K562 (cell line): Measurements from ENCODE around the gene ALDH9A1. TPM values are rescaled to one million over a fixed set of nuclear protein-coding genes. Genes with fewer than 3 reads are reported as not detected.
A peak's percentile ranks its signal among the peaks of the same experiment; 100 is the strongest.

Source experiments
- KAT7 ChIP-seq: sonication (generic); formaldehyde crosslinking; IDR thresholded peaks from 2 replicates; pipeline ENCODE4 v1.8.0; 2022; ENCODE audit warnings: missing genetic modification reagents, mild to moderate bottlenecking, borderline replicate concordance
- NUFIP1 ChIP-seq: fragments of 450-650 bp; IDR thresholded peaks from 2 replicates; pipeline ENCODE4 v1.6.1; 2018; ENCODE audit not compliant: partially characterized antibody
- RFX1 ChIP-seq: fragments of 450-650 bp; IDR thresholded peaks from 2 replicates; pipeline ENCODE4 v1.6.1; 2016; ENCODE audit warnings: mild to moderate bottlenecking, moderate library complexity
- SREBF1 ChIP-seq: fragments of 150-350 bp; IDR thresholded peaks from 2 replicates; pipeline ENCODE4 v1.6.1; 2014; ENCODE audit warnings: antibody characterized with exemption, low read depth, low read length, borderline replicate concordance
- THAP7 ChIP-seq: fragments of 250-450 bp; sonication (Bioruptor Pico); IDR thresholded peaks from 2 replicates; pipeline ENCODE4 v1.5.0; 2021
- ZBTB40 ChIP-seq, 2 experiments: fragments of 450-650 bp in 1 of 2; sonication (generic) in 1 of 2; formaldehyde crosslinking in 1 of 2; IDR thresholded peaks; 2 replicates each; pipeline versions ENCODE4 v1.7.1 to v1.9.0; 2016 to 2022; ENCODE audit warnings: inconsistent platforms in 1 of 2, mild to moderate bottlenecking in 1 of 2, missing genetic modification reagents in 1 of 2
- ZNF134 ChIP-seq: fragments of 250-450 bp; sonication (Bioruptor Pico); conservative IDR thresholded peaks from 2 replicates; pipeline ENCODE4 v1.4.0; 2020
- polyA plus RNA-seq, 8 experiments: library from polyadenylated mRNA; depleted of rRNA in 4 of 8; stranded (reverse) in 5 of 8; unstranded in 3 of 8; fragments of >200 nt; fragmentation: Nextera tagmentation in 2 of 8; fragmentation: Illumina TruSeq in 1 of 8; extraction: Ambion mirVana in 2 of 8; extraction: Trizol in 1 of 8; gene quantifications; 2 replicates each; pipeline versions ENCODE4 v1.2.1 to v1.2.3, GENCODE V29; 2011 to 2014; ENCODE audit warnings: inconsistent platforms in 1 of 8, missing spikeins in 1 of 8
- total RNA-seq, 7 experiments: library from RNA; depleted of rRNA in 6 of 7; stranded (reverse); fragments of >200 nt in 6 of 7; fragmentation: Illumina TruSeq in 2 of 7; extraction: Trizol in 2 of 7; gene quantifications; 2 replicates each; pipeline versions ENCODE4 v1.2.1 to v1.2.3, GENCODE V29; 2011 to 2021; ENCODE audit warnings: low replicate concordance in 1 of 7
- TF ChIP-seq, protein P1 (sequence below): fragments of 450-650 bp; IDR thresholded peaks from 2 replicates; pipeline ENCODE4 v1.6.1; 2017; ENCODE audit warnings: antibody characterized with exemption
- TF ChIP-seq, protein P2 (sequence below), 2 experiments: IDR thresholded peaks; 2 replicates each; pipeline ENCODE4 v1.6.1; 2012; ENCODE audit warnings: improper control_type of control experiment in 2 of 2, low read depth in 2 of 2, low read length in 2 of 2, borderline replicate concordance in 1 of 2
- TF ChIP-seq, protein P3 (sequence below): fragments of 450-650 bp; formaldehyde crosslinking; IDR thresholded peaks from 2 replicates; pipeline ENCODE4 v1.4.0; 2020; ENCODE audit warnings: mild to moderate bottlenecking, moderate library complexity

The ALDH9A1 gene
- total and polyA plus RNA-seq, 9 of the 15 experiments (the other 6 are each of a cell fraction or from before 2014, with no cell fraction given): 26.5 to 54.3 (median 39.2) TPM

GRCh38 chr1:165631342-165632151 is 66.8 kb downstream of the ALDH9A1 start (continued):
- peak; percentile 37; the same call in 1 of the 2 replicates for TF ChIP-seq ZBTB40 (IDR thresholded peaks at IDR 0.05)
- TF ChIP-seq ZBTB40 (CRISPR knock-in tag; IDR thresholded peaks at IDR 0.05): no peak
- TF ChIP-seq, protein P1, sequence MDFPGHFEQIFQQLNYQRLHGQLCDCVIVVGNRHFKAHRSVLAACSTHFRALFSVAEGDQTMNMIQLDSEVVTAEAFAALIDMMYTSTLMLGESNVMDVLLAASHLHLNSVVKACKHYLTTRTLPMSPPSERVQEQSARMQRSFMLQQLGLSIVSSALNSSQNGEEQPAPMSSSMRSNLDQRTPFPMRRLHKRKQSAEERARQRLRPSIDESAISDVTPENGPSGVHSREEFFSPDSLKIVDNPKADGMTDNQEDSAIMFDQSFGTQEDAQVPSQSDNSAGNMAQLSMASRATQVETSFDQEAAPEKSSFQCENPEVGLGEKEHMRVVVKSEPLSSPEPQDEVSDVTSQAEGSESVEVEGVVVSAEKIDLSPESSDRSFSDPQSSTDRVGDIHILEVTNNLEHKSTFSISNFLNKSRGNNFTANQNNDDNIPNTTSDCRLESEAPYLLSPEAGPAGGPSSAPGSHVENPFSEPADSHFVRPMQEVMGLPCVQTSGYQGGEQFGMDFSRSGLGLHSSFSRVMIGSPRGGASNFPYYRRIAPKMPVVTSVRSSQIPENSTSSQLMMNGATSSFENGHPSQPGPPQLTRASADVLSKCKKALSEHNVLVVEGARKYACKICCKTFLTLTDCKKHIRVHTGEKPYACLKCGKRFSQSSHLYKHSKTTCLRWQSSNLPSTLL: no peak
- TF ChIP-seq, protein P2, sequence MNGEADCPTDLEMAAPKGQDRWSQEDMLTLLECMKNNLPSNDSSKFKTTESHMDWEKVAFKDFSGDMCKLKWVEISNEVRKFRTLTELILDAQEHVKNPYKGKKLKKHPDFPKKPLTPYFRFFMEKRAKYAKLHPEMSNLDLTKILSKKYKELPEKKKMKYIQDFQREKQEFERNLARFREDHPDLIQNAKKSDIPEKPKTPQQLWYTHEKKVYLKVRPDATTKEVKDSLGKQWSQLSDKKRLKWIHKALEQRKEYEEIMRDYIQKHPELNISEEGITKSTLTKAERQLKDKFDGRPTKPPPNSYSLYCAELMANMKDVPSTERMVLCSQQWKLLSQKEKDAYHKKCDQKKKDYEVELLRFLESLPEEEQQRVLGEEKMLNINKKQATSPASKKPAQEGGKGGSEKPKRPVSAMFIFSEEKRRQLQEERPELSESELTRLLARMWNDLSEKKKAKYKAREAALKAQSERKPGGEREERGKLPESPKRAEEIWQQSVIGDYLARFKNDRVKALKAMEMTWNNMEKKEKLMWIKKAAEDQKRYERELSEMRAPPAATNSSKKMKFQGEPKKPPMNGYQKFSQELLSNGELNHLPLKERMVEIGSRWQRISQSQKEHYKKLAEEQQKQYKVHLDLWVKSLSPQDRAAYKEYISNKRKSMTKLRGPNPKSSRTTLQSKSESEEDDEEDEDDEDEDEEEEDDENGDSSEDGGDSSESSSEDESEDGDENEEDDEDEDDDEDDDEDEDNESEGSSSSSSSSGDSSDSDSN (IDR thresholded peaks at IDR 0.05; ENCODE audit: borderline replicate concordance in 1 of 2, low read depth in 2 of 2, low read length in 2 of 2): peak; percentile 26 to 72; a peak in 2 of 4 replicates
- peak; percentile 83; the same call in 1 of the 2 replicates for TF ChIP-seq KAT7 (CRISPR knock-in tag)
- no peak for TF ChIP-seq NUFIP1
- TF ChIP-seq THAP7: no peak
- TF ChIP-seq, protein P3, sequence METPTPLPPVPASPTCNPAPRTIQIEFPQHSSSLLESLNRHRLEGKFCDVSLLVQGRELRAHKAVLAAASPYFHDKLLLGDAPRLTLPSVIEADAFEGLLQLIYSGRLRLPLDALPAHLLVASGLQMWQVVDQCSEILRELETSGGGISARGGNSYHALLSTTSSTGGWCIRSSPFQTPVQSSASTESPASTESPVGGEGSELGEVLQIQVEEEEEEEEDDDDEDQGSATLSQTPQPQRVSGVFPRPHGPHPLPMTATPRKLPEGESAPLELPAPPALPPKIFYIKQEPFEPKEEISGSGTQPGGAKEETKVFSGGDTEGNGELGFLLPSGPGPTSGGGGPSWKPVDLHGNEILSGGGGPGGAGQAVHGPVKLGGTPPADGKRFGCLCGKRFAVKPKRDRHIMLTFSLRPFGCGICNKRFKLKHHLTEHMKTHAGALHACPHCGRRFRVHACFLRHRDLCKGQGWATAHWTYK (CRISPR knock-in tag): no peak
- TF ChIP-seq ZNF134 (CRISPR knock-in tag): no peak
- peak; percentile 43; the same call in 1 of the 2 replicates for TF ChIP-seq RFX1
- TF ChIP-seq SREBF1: no peak
